ENCODE results near the gene MTNR1A. TPM values are rescaled to one million over a fixed set of nuclear protein-coding genes. Genes with fewer than 3 reads are reported as not detected.

The MTNR1A gene
- total and polyA plus RNA-seq, 4 donors: not detected

DNA sequence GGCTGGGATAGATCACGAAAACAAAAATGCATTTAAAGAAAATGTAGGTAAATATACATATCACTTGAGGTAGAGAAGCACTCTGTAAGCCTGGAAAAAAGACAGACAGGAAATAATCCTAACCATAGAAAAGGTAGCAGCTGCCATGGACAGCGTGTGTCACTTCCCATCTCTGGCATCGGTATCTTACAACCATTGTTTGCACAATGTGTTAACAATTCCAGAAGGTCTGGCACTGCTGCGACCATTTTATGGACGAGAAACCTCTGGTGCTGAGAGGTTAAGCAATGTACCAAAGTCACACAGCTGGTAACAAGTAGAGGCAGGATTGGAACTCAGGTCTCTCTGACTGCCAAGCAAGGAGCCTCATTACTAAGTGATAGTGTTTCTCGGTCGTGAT, 1.7 kb upstream of the MTNR1A start (continued):
- TF ChIP-seq EGR1 (IDR thresholded peaks at IDR 0.05; ENCODE audit: low read depth in 2 of 2): no peak
- no peak for TF ChIP-seq SP1 (IDR thresholded peaks at IDR 0.05)
- TF ChIP-seq HNF4A (conservative IDR thresholded peaks at IDR 0.05): no peak
- no peak for TF ChIP-seq JUND (IDR thresholded peaks at IDR 0.05)
- no peak for TF ChIP-seq RAD21 (IDR thresholded peaks at IDR 0.05)

DNA sequence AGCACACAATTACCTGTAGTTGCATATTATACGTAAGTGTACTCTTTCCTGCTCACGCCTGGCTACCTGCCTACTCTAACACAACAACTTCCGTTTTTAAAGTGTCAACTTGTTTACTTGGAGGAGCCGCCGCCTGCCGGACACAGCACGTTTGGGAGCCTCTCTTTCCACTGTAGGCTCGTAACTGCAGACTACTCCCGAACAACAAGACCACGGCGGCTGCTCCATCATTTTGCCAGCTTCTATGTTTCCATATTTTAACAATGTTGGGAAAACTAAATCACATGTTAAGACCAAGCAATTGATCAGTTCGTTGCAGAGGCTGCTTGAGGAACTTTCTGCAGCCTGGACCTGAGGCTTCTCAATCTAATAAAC, 841 bp downstream of the MTNR1A start:
- TF ChIP-seq GABPA (IDR thresholded peaks at IDR 0.05 in 1 of 2, conservative IDR thresholded peaks at IDR 0.05 in 1 of 2) (no peak), HNF4G (IDR thresholded peaks at IDR 0.05) (no peak), HNF4A (conservative IDR thresholded peaks at IDR 0.05) (no peak), NR2F2 (IDR thresholded peaks at IDR 0.05) (no peak), RAD21 (IDR thresholded peaks at IDR 0.05) (no peak)
- TF ChIP-seq, protein P1, sequence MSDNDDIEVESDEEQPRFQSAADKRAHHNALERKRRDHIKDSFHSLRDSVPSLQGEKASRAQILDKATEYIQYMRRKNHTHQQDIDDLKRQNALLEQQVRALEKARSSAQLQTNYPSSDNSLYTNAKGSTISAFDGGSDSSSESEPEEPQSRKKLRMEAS (IDR thresholded peaks at IDR 0.05): no peak
- no peak for DNase-seq (ENCODE audit: low spot score)
- Histone ChIP-seq H3K4me1 (ENCODE audit: control insufficient read depth in 4 of 4, insufficient read depth in 4 of 4, low read length in 3 of 4) (peaks cover 0 to 7% (median 6%) of the 10 kb centered on the region in 4 donors), H3K27ac (ENCODE audit: low read depth in 1 of 2, low read length in 2 of 2) (no peak overlapping the region), H3K9me3 (ENCODE audit: control insufficient read depth in 4 of 4, low read length in 3 of 4) (no peaks in the 10 kb centered on the region), H3K36me3 (ENCODE audit: control insufficient read depth in 4 of 4, insufficient read depth in 3 of 4, low read depth in 1 of 4, low read length in 3 of 4) (no peaks in the 10 kb centered on the region), H3K9ac (ENCODE audit: low read depth in 1 of 2, low read length in 2 of 2) (no peak overlapping the region), H3K4me3 (ENCODE audit: low read depth in 1 of 3, low read length in 3 of 3) (no peak overlapping the region), H3K27me3 (ENCODE audit: control insufficient read depth in 4 of 4, insufficient read depth in 4 of 4, low read length in 3 of 4) (peaks cover 0 to 9% (median 1%) of the 10 kb centered on the region in 4 donors)
- WGBS: 2% methylated on average over 12 of the region's 12 CpGs

DNA sequence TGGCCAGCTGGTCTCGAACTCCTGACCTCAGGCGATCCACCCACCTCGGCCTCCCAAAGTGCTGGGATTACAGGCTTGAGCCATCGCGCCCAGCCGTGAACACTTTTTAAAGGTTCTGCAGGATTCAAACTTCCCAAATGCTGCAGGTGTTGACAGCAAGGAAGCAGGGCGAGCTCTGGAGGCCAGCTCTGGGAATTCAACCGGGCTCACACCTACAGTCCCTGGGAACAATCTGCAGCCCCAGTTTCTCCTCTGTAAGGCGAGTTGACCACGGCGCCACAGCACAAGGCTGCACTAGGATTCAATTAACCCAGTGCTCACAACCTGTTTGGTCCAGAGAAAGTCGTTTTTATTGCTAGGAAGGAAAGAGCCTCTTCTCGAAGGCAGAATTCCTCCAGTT, 1.6 kb downstream of the MTNR1A start:
- H3K4me1 ChIP-seq (ENCODE audit: control insufficient read depth in 4 of 4, insufficient read depth in 4 of 4, low read length in 3 of 4): peaks cover 0 to 7% (median 6%) of the 10 kb centered on the region in 4 donors
- no peak overlapping the region for H3K4me3 ChIP-seq (ENCODE audit: low read depth in 1 of 3, low read length in 3 of 3)
- no peak overlapping the region for H3K9ac ChIP-seq (ENCODE audit: low read depth in 1 of 2, low read length in 2 of 2)
- no peak overlapping the region for H3K27ac ChIP-seq (ENCODE audit: low read depth in 1 of 2, low read length in 2 of 2)
- no peaks in the 10 kb centered on the region for H3K36me3 ChIP-seq (ENCODE audit: control insufficient read depth in 4 of 4, insufficient read depth in 3 of 4, low read depth in 1 of 4, low read length in 3 of 4)
- WGBS: 65% methylated on average over 13 of the region's 13 CpGs
- H3K27me3 ChIP-seq (ENCODE audit: control insufficient read depth in 4 of 4, insufficient read depth in 4 of 4, low read length in 3 of 4): peaks cover 0 to 9% (median 1%) of the 10 kb centered on the region in 4 donors
- no peak for DNase-seq (ENCODE audit: low spot score)
- TF ChIP-seq NR2F2 (IDR thresholded peaks at IDR 0.05) (no peak), RAD21 (IDR thresholded peaks at IDR 0.05) (no peak), GABPA (IDR thresholded peaks at IDR 0.05 in 1 of 2, conservative IDR thresholded peaks at IDR 0.05 in 1 of 2) (no peak), SP1 (IDR thresholded peaks at IDR 0.05) (no peak), FOXA1 (IDR thresholded peaks at IDR 0.05) (no peak), EGR1 (IDR thresholded peaks at IDR 0.05; ENCODE audit: low read depth in 2 of 2) (no peak)
- TF ChIP-seq, protein P2, sequence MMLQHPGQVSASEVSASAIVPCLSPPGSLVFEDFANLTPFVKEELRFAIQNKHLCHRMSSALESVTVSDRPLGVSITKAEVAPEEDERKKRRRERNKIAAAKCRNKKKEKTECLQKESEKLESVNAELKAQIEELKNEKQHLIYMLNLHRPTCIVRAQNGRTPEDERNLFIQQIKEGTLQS (IDR thresholded peaks at IDR 0.05): no peak
- no peaks in the 10 kb centered on the region for H3K9me3 ChIP-seq (ENCODE audit: control insufficient read depth in 4 of 4, low read length in 3 of 4)

DNA sequence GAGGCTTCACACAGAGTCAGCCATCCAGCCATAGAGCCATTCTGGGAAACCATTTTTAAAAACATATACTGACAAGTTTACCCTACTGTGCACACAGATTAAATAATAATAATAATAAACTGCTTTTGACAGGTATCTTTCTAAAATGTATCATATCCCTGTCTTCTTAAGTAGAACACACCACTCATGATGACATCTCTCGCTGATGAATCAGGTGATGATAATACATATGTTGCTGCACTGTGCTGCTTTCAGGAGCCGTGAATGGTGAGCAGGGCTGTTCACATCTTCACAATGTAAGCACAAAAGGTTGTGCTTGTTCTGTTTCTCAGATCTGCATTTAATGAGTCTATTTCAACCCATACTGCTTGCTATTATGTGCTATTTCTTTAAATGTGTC, 3.5 kb downstream of the MTNR1A start:
- Histone ChIP-seq H3K27me3 (ENCODE audit: control insufficient read depth in 4 of 4, insufficient read depth in 4 of 4, low read length in 3 of 4) (peaks cover 0 to 4% (median 1%) of the 10 kb centered on the region in 4 donors), H3K4me3 (ENCODE audit: low read depth in 1 of 3, low read length in 3 of 3) (no peak overlapping the region), H3K36me3 (ENCODE audit: control insufficient read depth in 4 of 4, insufficient read depth in 3 of 4, low read depth in 1 of 4, low read length in 3 of 4) (no peaks in the 10 kb centered on the region), H3K9me3 (ENCODE audit: control insufficient read depth in 4 of 4, low read length in 3 of 4) (peaks cover 0 to 4% (median 0%) of the 10 kb centered on the region in 4 donors), H3K9ac (ENCODE audit: low read depth in 1 of 2, low read length in 2 of 2) (no peak overlapping the region), H3K4me1 (ENCODE audit: control insufficient read depth in 4 of 4, insufficient read depth in 4 of 4, low read length in 3 of 4) (peaks cover 0 to 7% (median 6%) of the 10 kb centered on the region in 4 donors), H3K27ac (ENCODE audit: low read depth in 1 of 2, low read length in 2 of 2) (no peak overlapping the region)
- DNase-seq (ENCODE audit: low spot score): no peak
- WGBS: 81% methylated on average over 2 of the region's 2 CpGs
- TF ChIP-seq, protein P3, sequence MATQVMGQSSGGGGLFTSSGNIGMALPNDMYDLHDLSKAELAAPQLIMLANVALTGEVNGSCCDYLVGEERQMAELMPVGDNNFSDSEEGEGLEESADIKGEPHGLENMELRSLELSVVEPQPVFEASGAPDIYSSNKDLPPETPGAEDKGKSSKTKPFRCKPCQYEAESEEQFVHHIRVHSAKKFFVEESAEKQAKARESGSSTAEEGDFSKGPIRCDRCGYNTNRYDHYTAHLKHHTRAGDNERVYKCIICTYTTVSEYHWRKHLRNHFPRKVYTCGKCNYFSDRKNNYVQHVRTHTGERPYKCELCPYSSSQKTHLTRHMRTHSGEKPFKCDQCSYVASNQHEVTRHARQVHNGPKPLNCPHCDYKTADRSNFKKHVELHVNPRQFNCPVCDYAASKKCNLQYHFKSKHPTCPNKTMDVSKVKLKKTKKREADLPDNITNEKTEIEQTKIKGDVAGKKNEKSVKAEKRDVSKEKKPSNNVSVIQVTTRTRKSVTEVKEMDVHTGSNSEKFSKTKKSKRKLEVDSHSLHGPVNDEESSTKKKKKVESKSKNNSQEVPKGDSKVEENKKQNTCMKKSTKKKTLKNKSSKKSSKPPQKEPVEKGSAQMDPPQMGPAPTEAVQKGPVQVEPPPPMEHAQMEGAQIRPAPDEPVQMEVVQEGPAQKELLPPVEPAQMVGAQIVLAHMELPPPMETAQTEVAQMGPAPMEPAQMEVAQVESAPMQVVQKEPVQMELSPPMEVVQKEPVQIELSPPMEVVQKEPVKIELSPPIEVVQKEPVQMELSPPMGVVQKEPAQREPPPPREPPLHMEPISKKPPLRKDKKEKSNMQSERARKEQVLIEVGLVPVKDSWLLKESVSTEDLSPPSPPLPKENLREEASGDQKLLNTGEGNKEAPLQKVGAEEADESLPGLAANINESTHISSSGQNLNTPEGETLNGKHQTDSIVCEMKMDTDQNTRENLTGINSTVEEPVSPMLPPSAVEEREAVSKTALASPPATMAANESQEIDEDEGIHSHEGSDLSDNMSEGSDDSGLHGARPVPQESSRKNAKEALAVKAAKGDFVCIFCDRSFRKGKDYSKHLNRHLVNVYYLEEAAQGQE (IDR thresholded peaks at IDR 0.05): no peak
- TF ChIP-seq TAF1 (conservative IDR thresholded peaks at IDR 0.05) (no peak), JUND (IDR thresholded peaks at IDR 0.05) (no peak), FOXA2 (IDR thresholded peaks at IDR 0.05) (no peak), YY1 (IDR thresholded peaks at IDR 0.05) (no peak), SP1 (IDR thresholded peaks at IDR 0.05) (no peak), GABPA (IDR thresholded peaks at IDR 0.05 in 1 of 2, conservative IDR thresholded peaks at IDR 0.05 in 1 of 2) (no peak), RAD21 (IDR thresholded peaks at IDR 0.05) (no peak), HNF4G (IDR thresholded peaks at IDR 0.05) (no peak), EGR1 (IDR thresholded peaks at IDR 0.05; ENCODE audit: low read depth in 2 of 2) (no peak), HNF4A (conservative IDR thresholded peaks at IDR 0.05) (no peak), RXRA (IDR thresholded peaks at IDR 0.05) (no peak)
- TF ChIP-seq, protein P4, sequence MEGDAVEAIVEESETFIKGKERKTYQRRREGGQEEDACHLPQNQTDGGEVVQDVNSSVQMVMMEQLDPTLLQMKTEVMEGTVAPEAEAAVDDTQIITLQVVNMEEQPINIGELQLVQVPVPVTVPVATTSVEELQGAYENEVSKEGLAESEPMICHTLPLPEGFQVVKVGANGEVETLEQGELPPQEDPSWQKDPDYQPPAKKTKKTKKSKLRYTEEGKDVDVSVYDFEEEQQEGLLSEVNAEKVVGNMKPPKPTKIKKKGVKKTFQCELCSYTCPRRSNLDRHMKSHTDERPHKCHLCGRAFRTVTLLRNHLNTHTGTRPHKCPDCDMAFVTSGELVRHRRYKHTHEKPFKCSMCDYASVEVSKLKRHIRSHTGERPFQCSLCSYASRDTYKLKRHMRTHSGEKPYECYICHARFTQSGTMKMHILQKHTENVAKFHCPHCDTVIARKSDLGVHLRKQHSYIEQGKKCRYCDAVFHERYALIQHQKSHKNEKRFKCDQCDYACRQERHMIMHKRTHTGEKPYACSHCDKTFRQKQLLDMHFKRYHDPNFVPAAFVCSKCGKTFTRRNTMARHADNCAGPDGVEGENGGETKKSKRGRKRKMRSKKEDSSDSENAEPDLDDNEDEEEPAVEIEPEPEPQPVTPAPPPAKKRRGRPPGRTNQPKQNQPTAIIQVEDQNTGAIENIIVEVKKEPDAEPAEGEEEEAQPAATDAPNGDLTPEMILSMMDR (IDR thresholded peaks at IDR 0.05; ENCODE audit: low read depth, low read length, missing input control): no peak
- TF ChIP-seq, protein P5, sequence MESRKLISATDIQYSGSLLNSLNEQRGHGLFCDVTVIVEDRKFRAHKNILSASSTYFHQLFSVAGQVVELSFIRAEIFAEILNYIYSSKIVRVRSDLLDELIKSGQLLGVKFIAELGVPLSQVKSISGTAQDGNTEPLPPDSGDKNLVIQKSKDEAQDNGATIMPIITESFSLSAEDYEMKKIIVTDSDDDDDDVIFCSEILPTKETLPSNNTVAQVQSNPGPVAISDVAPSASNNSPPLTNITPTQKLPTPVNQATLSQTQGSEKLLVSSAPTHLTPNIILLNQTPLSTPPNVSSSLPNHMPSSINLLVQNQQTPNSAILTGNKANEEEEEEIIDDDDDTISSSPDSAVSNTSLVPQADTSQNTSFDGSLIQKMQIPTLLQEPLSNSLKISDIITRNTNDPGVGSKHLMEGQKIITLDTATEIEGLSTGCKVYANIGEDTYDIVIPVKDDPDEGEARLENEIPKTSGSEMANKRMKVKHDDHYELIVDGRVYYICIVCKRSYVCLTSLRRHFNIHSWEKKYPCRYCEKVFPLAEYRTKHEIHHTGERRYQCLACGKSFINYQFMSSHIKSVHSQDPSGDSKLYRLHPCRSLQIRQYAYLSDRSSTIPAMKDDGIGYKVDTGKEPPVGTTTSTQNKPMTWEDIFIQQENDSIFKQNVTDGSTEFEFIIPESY (IDR thresholded peaks at IDR 0.05): no peak
- TF ChIP-seq, protein P1 (IDR thresholded peaks at IDR 0.05): no peak

Data from liver (tissue), 9 donors.